HCT116 (cell line): ENCODE measurements around the gene ST14.

ENCODE experiments used
- CEBPB ChIP-seq: IDR thresholded peaks from 2 replicates; pipeline ENCODE4 v1.6.1; 2012; ENCODE audit warnings: low read depth
- EGR1 ChIP-seq: IDR thresholded peaks from 2 replicates; pipeline ENCODE4 v1.6.1; 2012; ENCODE audit warnings: low read depth
- EZH2 ChIP-seq: fragments of 200-600 bp; sonication (generic); IDR thresholded peaks from 2 replicates; pipeline ENCODE4 v1.6.1; 2017; ENCODE audit warnings: antibody characterized with exemption, mixed run types
- EZH2phosphoT487 ChIP-seq: fragments of 200-600 bp; IDR thresholded peaks from 2 replicates; pipeline ENCODE4 v1.6.1; 2018; ENCODE audit warnings: antibody characterized with exemption, borderline replicate concordance
- POLR2A ChIP-seq: IDR thresholded peaks from 2 replicates; pipeline ENCODE4 v1.7.0; 2011; ENCODE audit warnings: borderline replicate concordance; ENCODE audit not compliant: insufficient read depth, insufficient read length; ENCODE audit errors: extremely low read depth
- POLR2AphosphoS5 ChIP-seq: IDR thresholded peaks from 2 replicates; pipeline ENCODE4 v1.6.1; 2011; ENCODE audit warnings: mild to moderate bottlenecking, low read depth, low read length, moderate library complexity
- SIN3A ChIP-seq: IDR thresholded peaks from 2 replicates; pipeline ENCODE4 v1.6.1; 2012; ENCODE audit warnings: low read depth
- SRF ChIP-seq: IDR thresholded peaks from 2 replicates; pipeline ENCODE4 v1.6.1; 2012; ENCODE audit warnings: low read depth
- ZBTB33 ChIP-seq: IDR thresholded peaks from 2 replicates; pipeline ENCODE4 v1.6.1; 2011; ENCODE audit warnings: mild to moderate bottlenecking, low read length, moderate library complexity; ENCODE audit not compliant: insufficient replicate concordance; ENCODE audit errors: extremely low read depth
- TF ChIP-seq, protein P1 (sequence below), 3 experiments: fragments of 200-600 bp in 1 of 3; sonication (generic) in 1 of 3; IDR thresholded peaks in 2 of 3; conservative IDR thresholded peaks in 1 of 3; 2 replicates each; pipeline ENCODE4 v1.5.1; 2012 to 2017; ENCODE audit warnings: low read depth in 2 of 3, low read length in 2 of 3, antibody characterized with exemption in 1 of 3, borderline replicate concordance in 1 of 3, control low read depth in 1 of 3, mild to moderate bottlenecking in 1 of 3, mixed read lengths in 1 of 3, mixed run types in 1 of 3, moderate library complexity in 1 of 3; ENCODE audit not compliant: insufficient read depth in 1 of 3
- TF ChIP-seq, protein P2 (sequence below): IDR thresholded peaks from 2 replicates; pipeline ENCODE4 v1.6.1; 2012; ENCODE audit warnings: low read depth
- TF ChIP-seq, protein P3 (sequence below): IDR thresholded peaks from 2 replicates; pipeline ENCODE4 v1.6.1; 2012
- TF ChIP-seq, protein P4 (sequence below): IDR thresholded peaks from 2 replicates; pipeline ENCODE4 v1.6.1; 2012

DNA sequence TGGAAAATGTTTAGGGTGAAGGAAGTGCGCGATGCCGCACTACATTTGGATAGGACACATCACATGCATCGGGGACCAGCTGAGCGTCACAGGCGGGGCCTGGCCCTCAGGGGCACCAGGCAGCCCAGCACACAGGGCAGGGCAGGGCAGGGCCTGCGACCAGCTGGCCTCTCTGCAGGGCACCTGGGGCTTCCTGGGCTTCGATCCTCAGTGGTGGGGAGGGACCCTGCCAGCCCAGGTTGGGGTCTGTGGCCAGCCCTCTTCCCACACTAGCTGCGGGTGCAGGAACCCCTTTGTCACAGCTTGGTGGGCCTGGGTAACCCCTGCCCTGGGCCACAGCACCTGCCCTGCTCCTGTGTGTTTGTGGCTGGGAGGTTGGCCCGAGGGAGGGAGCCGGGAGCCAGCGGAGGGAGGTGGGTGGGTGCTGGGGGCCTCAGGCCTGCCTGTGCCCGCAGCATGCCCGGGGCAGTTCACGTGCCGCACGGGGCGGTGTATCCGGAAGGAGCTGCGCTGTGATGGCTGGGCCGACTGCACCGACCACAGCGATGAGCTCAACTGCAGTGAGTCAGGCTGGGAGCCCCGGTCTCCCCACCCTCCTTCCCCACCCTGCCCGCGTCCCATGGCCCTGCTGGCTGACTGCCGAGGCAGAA is 37.9 kb downstream of the ST14 start:
- TF ChIP-seq, protein P1, sequence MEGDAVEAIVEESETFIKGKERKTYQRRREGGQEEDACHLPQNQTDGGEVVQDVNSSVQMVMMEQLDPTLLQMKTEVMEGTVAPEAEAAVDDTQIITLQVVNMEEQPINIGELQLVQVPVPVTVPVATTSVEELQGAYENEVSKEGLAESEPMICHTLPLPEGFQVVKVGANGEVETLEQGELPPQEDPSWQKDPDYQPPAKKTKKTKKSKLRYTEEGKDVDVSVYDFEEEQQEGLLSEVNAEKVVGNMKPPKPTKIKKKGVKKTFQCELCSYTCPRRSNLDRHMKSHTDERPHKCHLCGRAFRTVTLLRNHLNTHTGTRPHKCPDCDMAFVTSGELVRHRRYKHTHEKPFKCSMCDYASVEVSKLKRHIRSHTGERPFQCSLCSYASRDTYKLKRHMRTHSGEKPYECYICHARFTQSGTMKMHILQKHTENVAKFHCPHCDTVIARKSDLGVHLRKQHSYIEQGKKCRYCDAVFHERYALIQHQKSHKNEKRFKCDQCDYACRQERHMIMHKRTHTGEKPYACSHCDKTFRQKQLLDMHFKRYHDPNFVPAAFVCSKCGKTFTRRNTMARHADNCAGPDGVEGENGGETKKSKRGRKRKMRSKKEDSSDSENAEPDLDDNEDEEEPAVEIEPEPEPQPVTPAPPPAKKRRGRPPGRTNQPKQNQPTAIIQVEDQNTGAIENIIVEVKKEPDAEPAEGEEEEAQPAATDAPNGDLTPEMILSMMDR (IDR thresholded peaks at IDR 0.05 in 2 of 3, conservative IDR thresholded peaks at IDR 0.05 in 1 of 3; ENCODE audit: borderline replicate concordance in 1 of 3, insufficient read depth in 1 of 3, low read depth in 2 of 3, low read length in 2 of 3) = no peak
- TF ChIP-seq POLR2A (no peak), SIN3A (no peak), POLR2AphosphoS5 (no peak), EGR1 (no peak), EZH2phosphoT487 (no peak), EZH2 (no peak), CEBPB (no peak), ZBTB33 (no peak), SRF (no peak)
- TF ChIP-seq, protein P2, sequence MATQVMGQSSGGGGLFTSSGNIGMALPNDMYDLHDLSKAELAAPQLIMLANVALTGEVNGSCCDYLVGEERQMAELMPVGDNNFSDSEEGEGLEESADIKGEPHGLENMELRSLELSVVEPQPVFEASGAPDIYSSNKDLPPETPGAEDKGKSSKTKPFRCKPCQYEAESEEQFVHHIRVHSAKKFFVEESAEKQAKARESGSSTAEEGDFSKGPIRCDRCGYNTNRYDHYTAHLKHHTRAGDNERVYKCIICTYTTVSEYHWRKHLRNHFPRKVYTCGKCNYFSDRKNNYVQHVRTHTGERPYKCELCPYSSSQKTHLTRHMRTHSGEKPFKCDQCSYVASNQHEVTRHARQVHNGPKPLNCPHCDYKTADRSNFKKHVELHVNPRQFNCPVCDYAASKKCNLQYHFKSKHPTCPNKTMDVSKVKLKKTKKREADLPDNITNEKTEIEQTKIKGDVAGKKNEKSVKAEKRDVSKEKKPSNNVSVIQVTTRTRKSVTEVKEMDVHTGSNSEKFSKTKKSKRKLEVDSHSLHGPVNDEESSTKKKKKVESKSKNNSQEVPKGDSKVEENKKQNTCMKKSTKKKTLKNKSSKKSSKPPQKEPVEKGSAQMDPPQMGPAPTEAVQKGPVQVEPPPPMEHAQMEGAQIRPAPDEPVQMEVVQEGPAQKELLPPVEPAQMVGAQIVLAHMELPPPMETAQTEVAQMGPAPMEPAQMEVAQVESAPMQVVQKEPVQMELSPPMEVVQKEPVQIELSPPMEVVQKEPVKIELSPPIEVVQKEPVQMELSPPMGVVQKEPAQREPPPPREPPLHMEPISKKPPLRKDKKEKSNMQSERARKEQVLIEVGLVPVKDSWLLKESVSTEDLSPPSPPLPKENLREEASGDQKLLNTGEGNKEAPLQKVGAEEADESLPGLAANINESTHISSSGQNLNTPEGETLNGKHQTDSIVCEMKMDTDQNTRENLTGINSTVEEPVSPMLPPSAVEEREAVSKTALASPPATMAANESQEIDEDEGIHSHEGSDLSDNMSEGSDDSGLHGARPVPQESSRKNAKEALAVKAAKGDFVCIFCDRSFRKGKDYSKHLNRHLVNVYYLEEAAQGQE = no peak
- TF ChIP-seq, protein P3, sequence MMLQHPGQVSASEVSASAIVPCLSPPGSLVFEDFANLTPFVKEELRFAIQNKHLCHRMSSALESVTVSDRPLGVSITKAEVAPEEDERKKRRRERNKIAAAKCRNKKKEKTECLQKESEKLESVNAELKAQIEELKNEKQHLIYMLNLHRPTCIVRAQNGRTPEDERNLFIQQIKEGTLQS = no peak
- TF ChIP-seq, protein P4, sequence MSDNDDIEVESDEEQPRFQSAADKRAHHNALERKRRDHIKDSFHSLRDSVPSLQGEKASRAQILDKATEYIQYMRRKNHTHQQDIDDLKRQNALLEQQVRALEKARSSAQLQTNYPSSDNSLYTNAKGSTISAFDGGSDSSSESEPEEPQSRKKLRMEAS = no peak
